ENCODE measurements around the gene FOXP1.

GRCh38 chr3:71001303-71001830, 582.2 kb downstream of the FOXP1 start:
- no peak for TF ChIP-seq CTCF (IDR thresholded peaks at IDR 0.05)
- no peak for TF ChIP-seq EP300 (IDR thresholded peaks at IDR 0.05)
